Stimulated activated CD4-positive, alpha-beta T cell treated with anti-CD3 and anti-CD28 coated beads, Interleukin-2, amount 100 ng/mL, for 48 hours (primary cell): ENCODE measurements around the gene PPHLN1.
A peak's percentile ranks its signal among the peaks of the same experiment; 100 is the strongest.
"Not testable (repeated sequence)": the region's sequence is repeated elsewhere in the genome, so short reads cannot be mapped to it uniquely, and the experiment has no call there.

ENCODE experiments used
- DNase-seq, 2 donors: peaks; one replicate each; pipeline ENCODE4 v3.0.0-alpha.2; 2020

Gene PPHLN1

DNA sequence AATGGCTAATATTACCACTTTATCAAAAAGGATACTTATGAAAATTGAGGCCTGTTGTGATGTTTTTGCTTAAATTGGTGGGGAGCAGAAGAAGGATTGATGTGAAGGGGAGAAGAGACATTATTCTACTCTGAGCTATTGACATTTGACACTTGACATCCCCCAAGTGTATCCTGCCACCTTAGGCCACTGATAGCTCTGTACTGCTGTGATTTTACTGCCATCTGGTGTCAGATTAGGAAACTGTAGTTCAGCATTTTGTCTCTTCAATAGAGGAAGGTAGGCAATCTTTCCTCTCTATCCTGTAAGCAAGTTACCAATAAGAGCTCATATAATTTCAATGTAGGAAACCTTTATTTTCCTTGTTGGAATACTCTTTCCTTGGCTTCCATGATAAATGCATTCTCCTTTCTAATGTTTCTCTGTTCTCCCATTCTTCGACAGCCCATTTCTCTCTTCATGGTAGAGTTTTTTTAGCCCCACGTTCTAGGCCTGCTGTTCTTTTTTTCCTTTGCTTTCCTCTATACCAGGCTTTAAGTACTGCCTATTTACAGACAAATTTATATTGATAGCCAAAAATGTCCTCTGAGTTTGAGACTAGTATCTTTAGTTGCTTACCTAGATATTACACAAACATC lies 46.3 kb downstream of the PPHLN1 start:
- DNase-seq = peak; percentile 4 to 10

- no peak for DNase-seq
These were observed 47.7 kb downstream of the PPHLN1 start for GRCh38 chr12:42373669-42374068.

GRCh38 chr12:42380733-42381132 lies 54.8 kb downstream of the PPHLN1 start:
- DNase-seq = no peak

GRCh38 chr12:42382013-42382696 lies 56.2 kb downstream of the PPHLN1 start:
- no peak for DNase-seq

GRCh38 chr12:42385326-42385841 lies 59.4 kb downstream of the PPHLN1 start:
- no peak for DNase-seq

GRCh38 chr12:42386308-42386707 lies 60.3 kb downstream of the PPHLN1 start:
- DNase-seq = no peak

DNA sequence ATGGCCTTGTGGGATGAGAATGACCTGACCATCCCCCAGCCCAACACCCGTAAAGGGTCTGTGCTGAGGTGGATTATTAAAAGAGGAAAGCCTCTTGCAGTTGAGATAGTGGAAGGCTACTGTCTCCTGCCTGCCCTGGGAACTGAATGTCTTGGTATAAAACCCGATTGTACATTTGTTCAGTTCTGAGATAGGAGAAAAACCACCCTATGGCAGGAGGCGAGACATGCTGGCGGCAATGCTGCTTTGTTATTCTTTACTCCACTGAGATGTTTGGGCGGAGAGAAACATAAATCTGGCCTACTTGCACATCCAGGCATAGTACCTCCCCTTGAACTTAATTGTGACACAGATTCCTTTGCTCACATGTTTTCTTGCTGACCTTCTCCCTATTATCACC lies 62.1 kb downstream of the PPHLN1 start:
- not testable (repeated sequence) for DNase-seq

- no peak for DNase-seq
These were observed 68.5 kb downstream of the PPHLN1 start for GRCh38 chr12:42394429-42394828.

- DNase-seq = no peak
These were observed 70.7 kb downstream of the PPHLN1 start for GRCh38 chr12:42396473-42397259.

GRCh38 chr12:42402821-42403411 lies 76.9 kb downstream of the PPHLN1 start:
- no peak for DNase-seq

GRCh38 chr12:42407306-42407705 lies 81.3 kb downstream of the PPHLN1 start:
- DNase-seq = no peak

DNA sequence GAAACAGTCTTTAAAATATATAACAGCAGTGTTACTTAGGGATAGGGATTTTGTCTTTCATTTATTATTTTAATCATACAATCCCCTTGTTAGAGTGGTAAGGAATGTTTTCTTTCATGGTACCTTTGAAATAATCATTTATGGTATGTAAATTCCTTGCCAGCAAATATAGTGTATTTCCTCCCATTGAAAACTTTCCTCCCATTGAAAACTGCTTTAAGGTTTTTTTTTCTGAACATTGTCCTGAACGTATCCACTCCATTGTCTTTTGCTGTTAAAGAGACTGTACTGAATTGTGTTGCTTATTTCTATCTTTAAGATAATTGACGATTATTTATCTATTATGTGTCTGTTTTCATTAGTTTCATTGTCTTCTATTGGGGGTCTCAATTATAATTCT lies 83.5 kb downstream of the PPHLN1 start:
- no peak for DNase-seq

DNA sequence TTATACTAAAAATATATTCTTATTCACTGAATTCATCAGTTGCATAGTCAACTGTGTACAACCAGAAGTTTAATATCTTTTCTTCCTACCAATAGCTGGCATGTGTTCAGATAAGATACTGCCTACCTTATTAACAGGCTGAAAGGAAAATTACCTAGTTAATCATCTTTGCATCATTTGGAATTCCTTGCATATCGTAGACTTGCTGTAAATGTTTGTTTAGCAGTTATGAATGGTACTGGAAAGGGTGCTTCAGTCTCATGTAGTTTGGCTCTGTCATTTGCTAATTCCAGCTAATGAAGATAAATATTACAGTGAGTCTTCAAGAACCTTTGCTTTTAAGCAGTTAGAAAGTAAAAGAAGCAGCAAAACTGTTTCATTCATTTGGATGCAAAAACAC lies 84.4 kb downstream of the PPHLN1 start:
- no peak for DNase-seq

DNA sequence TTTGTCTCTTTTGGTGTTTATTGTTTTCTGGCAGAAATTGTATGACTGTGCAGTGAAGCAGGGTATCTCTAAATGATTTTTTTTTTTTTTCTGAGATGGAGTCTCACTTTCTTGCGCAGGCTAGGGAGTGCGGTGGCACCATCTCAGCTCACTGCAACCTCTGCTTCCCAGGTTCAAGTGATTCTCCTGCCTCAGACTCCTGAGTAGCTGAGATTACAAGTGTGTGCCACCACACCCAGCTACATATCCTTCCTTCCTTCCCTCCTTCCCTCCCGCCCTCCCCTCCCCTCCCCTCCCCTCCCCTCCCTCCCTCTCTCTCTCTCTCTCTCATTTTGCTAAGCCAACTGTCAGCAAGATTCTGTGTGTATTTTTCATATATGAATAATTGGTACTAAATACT lies 94.4 kb downstream of the PPHLN1 start:
- DNase-seq = no peak

DNA sequence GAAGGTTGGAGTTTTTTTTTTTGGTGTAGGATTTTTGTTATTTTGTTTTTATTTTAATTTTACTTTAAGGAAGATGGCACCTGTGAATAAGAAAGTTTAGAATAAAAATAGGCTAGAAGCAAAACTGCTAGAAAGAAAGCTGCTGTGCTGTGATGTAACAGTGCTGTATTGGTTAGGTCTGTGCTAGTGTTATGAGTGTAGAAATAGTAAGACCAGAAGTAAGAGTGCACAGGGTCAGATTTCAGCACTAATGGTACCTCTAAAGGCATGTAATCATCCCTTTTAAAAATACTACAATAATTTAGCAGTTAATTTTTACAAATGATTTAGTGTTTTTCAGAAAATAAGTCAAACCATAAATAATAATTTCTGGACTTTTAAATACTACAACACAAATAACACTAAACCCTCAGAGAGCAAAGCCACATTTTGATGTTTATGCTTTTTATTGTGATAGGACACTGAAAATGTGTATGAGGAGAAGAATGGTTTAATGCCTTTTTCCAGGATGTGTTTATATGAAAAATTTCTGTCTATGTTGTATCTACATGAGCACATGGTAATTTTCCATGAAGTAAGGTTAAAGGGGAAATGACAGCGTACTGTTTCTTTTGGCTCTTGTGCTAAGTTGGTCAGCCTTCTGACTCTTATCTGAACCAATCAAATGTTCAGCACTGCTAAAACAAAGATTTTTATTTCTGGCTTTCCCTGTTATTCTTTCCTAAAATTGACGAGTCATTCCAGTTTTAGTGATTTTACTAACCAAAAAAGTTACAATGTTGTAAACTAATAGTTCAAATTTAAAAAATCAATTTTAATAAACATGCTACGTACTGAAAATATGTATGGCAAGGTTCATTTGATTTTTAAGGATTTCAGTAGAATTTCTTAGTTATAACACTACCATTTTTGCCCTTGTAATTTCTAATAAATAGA lies 96.1 kb downstream of the PPHLN1 start:
- no peak for DNase-seq

DNA sequence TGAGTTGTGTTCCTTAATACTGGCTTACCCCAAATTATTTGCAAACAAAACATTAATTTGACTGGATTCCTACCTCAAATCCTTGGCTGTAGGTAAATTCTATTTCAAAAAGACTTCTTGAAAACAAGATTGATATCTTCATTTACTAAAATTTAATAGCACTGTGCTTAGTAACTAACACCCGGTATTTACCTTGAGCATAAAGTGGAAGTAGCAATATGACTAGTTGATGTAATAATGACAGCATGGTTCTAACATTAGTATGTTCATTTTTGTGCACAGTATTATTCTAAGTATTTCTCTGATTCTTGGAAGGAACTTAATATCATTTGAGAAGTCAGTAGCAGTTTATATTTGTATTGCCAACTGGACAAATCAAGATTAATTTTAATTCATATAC lies 96.8 kb downstream of the PPHLN1 start:
- no peak for DNase-seq

DNA sequence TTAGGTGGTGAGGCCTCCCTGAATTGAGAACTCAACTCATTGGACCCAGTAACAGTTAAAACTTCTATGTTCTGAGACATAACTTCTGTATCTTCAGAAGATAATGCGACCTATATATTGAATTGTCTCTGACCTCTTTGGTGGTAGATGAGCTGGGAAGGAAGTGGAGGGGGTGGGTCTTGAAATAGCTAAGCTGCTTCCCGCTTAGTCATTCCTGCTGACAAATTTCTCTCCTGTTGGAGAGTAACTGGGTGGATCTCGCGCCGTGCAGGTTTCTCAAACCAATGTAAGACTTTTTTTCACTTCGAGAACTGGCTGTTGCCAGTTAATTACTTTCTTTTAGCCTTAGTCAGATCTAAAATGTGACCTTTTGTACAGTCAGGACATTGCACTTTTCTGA lies 100.8 kb downstream of the PPHLN1 start:
- DNase-seq = no peak

DNA sequence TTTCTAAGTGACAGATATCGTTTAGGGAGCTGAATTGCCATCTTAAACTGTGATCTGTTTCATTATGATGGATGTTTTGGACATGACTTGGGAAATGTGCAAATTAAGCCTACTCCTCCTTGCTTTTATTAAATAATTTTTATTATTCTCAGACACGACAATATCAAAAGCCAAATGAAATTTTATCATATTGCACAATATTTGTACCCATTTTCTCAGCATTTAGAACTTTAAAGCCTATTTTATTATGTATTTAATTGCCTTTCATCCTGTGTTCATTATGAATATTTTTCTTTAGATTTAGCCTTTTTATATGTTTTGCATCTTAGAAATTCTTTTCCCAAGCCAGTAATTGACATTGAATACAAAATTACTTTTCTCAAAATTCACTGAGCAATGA lies 102.9 kb downstream of the PPHLN1 start:
- no peak for DNase-seq

GRCh38 chr12:42432517-42433140 lies 106.7 kb downstream of the PPHLN1 start:
- no peak for DNase-seq

DNA sequence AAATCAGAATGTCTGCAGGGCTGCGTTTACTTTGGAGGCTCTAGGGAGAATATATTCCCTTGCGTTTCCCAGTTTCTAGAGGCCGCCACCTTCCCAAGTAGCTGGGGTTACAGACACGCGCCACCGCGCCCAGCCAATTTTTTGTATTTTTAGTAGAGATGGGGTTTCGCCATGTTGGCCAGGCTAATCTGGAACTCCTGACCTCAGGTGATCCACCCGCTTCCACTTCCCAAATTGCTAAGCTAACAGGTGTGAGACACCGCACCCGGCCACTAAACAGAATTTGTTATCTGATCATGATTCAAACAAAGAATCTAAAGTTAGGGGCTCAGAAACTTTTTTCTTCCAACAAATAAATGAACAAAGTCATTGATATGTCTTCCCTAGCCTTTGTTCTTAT lies 114.6 kb downstream of the PPHLN1 start:
- DNase-seq = no peak

DNA sequence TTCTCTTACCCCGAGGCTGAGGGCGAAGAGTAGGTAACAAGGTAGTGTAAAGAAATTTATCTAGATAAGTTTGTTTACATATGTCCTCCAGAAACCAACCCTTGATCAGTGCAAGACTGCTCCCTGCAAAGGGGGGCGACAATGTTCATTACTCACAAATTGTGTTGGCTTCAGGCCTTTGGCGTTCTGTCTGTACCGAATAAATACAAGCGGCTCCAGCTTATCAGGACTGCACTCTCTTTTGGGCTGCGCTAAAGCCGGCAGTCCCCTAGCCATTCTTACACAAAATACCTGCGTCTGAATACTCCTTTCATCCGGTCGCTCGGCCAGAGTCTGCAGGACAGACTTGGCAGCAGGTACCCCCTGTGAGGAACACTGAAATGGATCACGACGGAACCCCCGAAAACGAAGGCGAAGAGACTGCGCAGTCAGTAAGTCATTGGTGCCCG lies 116.4 kb downstream of the PPHLN1 start:
- DNase-seq = no peak

GRCh38 chr12:42442888-42443287 lies 116.9 kb downstream of the PPHLN1 start:
- no peak for DNase-seq
